NCI-H774 (cell line): ENCODE results near the gene SLC7A11.
A peak's percentile ranks its signal among the peaks of the same experiment; 100 is the strongest.

ENCODE experiments used
- DNase-seq: peaks from one replicate; lab custom pipeline; 2025; lab: John Stamatoyannopoulos, UW

The SLC7A11 gene

GRCh38 chr4:138242076-138242833 lies at the start of gene SLC7A11:
Gene SLC7A11, minus strand, starts transcription at chr4:138242349. Its CDS starts 280 bp downstream, at chr4:138242069.
- peak; percentile 86 for DNase-seq

GRCh38 chr4:138291431-138291830 lies 49.3 kb upstream of the SLC7A11 start:
- no peak for DNase-seq

- DNase-seq, result peak; percentile 13
These were observed 48.7 kb upstream of the SLC7A11 start for GRCh38 chr4:138290805-138291204.

GRCh38 chr4:138279286-138279685 lies 37.1 kb upstream of the SLC7A11 start:
- no peak for DNase-seq

- no peak for DNase-seq
These were observed 35.0 kb upstream of the SLC7A11 start for GRCh38 chr4:138277133-138277532.

GRCh38 chr4:138275963-138276621 lies 33.9 kb upstream of the SLC7A11 start:
- no peak for DNase-seq

GRCh38 chr4:138275216-138275615 lies 33.1 kb upstream of the SLC7A11 start:
- DNase-seq, result no peak

GRCh38 chr4:138269175-138269574 lies 27.0 kb upstream of the SLC7A11 start:
- DNase-seq, result no peak

- DNase-seq, result no peak
These were observed 25.7 kb upstream of the SLC7A11 start for GRCh38 chr4:138267835-138268234.

GRCh38 chr4:138266948-138267347 lies 24.8 kb upstream of the SLC7A11 start:
- no peak for DNase-seq

GRCh38 chr4:138263247-138263816 lies 21.2 kb upstream of the SLC7A11 start:
- no peak for DNase-seq

GRCh38 chr4:138262469-138262868 lies 20.3 kb upstream of the SLC7A11 start:
- no peak for DNase-seq

- DNase-seq, result no peak
These were observed 19.9 kb upstream of the SLC7A11 start for GRCh38 chr4:138262030-138262429.

GRCh38 chr4:138259824-138260223 lies 17.7 kb upstream of the SLC7A11 start:
- DNase-seq, result no peak

GRCh38 chr4:138259271-138259670 lies 17.1 kb upstream of the SLC7A11 start:
- DNase-seq, result no peak

- DNase-seq, result no peak
These were observed 14.5 kb upstream of the SLC7A11 start for GRCh38 chr4:138256608-138257007.

- DNase-seq, result no peak
These were observed 13.9 kb upstream of the SLC7A11 start for GRCh38 chr4:138255917-138256597.

- no peak for DNase-seq
These were observed 10.4 kb upstream of the SLC7A11 start for GRCh38 chr4:138252551-138252950.

- no peak for DNase-seq
These were observed 9.8 kb upstream of the SLC7A11 start for GRCh38 chr4:138251938-138252337.

GRCh38 chr4:138249132-138249531 lies 7.0 kb upstream of the SLC7A11 start:
- no peak for DNase-seq

GRCh38 chr4:138248058-138248457 lies 5.9 kb upstream of the SLC7A11 start:
- no peak for DNase-seq

GRCh38 chr4:138247643-138248042 lies 5.5 kb upstream of the SLC7A11 start:
- DNase-seq, result no peak

- DNase-seq, result no peak
These were observed 1.2 kb upstream of the SLC7A11 start for GRCh38 chr4:138243369-138243768.
